GM21360 (cell line): ENCODE results near the gene LRP5.
"Not testable (repeated sequence)": the region's sequence is repeated elsewhere in the genome, so short reads cannot be mapped to it uniquely, and the experiment has no call there.

Experiments
- ATAC-seq: cut with Tn5 transposase; IDR thresholded peaks from one replicate; pipeline ENCODE4 v1.9.1; 2021; ENCODE audit warnings: mild to moderate bottlenecking, moderate library complexity; ENCODE audit not compliant: unreplicated experiment

The LRP5 gene

DNA sequence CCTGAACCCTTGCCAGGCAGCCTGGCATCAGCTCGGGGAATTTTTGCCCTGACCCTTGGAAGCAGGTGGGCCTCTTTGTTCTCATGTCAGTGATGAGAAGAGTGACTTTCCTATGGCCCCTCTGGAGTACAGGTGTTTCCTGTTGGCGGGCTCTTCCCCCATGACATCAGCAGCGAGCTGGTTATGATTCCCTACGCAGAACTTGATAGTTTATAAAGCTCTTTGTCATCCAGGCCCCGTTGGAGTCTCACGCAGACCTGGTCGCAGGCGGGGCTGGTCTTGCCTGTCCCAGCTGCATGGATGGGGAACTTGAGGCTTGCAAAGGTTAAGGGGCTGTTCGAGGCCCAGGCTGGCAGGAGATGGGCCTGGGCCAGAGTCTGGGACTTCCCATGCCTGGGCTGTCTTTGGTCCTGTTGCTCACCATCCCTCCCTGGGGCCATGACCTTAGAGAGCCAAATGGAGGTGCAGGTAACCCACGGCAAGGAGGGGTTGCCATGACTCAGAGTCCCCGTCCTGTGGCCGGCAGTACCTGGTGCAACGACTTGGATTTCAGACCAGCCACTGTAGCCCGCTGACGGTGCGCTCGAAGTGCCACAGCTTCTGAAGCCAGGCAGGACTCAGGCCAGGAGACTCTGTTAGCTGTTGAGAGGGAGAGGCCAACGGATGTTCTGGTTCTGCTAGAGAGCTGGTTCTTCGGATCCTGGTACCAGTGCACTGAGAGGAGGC lies 102.3 kb downstream of the LRP5 start:
- ATAC-seq = no peak

DNA sequence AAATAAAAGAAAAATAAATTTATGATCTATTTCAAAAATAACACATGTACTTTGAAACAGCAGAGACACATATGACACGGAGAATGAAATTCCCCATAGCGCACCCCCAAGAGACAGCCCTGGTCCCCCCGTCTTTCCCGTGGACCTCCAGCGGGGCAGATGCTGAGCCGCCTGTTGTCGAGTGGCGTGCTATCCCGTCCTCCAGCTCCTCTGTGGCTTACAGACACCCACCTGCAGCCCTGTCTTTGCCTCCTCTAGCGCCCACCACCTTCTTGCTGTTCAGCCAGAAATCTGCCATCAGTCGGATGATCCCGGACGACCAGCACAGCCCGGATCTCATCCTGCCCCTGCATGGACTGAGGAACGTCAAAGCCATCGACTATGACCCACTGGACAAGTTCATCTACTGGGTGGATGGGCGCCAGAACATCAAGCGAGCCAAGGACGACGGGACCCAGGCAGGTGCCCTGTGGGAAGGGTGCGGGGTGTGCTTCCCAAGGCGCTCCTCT lies 103.7 kb downstream of the LRP5 start:
- ATAC-seq = no peak

- ATAC-seq = no peak
These were observed 106.3 kb downstream of the LRP5 start for GRCh38 chr11:68418648-68419047.

DNA sequence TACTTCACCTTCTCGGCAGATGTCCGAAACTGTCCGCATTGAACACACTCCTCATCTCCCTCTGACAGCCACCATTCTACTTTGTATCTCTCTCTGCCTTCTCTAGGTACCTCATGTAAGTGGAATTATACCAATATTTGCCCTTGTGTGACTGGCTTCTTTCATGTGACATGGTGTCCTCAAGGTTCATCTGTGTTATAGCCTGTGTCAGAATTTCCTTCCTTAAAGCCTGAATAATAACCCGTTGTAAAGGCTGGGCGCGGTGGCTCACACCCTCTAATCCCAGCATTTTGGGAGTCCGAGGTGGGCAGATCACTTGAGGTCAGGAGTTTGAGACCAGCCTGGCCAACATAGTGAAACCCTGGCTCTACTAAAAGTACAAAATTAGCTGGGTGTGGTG lies 107.8 kb downstream of the LRP5 start:
- ATAC-seq = no peak

- no peak for ATAC-seq
These were observed 111.1 kb downstream of the LRP5 start for GRCh38 chr11:68423481-68423880.

DNA sequence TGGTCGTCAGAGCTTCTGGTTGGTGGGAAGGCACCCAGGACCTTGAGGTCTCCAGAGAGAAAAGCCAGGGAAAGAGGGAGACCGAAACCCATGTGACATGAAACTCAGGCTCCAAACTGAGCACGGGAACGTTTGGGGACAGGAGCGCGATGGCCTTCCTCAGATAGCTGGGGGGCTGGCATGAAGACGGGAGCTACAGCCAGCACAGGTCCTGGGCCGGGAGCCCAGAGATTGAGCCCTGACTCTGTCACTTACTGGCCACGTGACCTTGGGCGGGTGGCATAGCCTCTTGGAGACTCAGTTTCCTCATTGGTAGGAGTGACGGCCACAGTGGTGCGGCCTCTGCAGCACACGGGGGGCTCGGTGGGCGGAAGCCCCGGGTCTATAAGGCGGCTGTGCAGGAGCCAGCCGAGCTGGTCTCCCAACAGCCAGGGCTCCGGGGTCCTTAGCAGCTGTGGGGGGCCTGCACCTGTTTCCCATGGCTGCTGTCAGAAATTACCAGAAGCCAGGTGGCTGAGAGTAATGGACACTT lies 111.8 kb downstream of the LRP5 start:
- no peak for ATAC-seq

DNA sequence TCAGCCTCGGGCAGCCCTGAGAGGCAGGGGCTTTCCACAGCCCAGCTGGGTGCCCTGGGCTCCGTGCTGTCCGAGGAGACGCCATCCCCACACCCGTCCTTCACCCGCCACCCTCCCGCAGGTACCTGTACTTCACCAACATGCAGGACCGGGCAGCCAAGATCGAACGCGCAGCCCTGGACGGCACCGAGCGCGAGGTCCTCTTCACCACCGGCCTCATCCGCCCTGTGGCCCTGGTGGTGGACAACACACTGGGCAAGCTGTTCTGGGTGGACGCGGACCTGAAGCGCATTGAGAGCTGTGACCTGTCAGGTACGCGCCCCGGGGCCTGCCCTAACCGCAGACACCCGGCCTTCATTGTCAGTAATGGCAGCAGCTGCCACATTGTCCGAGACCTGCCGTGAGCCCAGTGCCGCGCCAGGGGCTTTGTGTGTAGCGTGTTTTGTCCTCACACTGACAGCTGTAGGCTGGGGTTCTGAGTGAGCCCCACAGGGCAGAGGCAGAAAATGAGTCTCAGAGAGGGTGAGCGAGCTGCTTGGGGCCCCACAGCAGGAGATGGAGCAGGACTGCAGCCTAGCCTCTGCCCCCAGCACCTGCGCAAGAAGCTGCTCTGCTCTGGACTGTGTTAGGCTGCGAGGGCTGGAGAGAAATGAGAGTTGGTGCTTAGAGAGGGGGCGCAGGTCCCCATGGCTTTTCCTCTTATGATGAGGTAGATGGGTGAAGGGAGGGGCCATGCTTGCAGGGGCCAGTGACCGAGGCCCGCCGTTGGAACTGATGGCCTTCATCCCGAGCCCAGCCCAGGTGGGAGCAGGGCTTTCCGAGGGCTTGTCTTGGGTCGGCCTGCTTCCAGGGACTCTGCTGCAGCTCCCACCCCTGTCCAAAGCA lies 112.8 kb downstream of the LRP5 start:
- no peak for ATAC-seq

DNA sequence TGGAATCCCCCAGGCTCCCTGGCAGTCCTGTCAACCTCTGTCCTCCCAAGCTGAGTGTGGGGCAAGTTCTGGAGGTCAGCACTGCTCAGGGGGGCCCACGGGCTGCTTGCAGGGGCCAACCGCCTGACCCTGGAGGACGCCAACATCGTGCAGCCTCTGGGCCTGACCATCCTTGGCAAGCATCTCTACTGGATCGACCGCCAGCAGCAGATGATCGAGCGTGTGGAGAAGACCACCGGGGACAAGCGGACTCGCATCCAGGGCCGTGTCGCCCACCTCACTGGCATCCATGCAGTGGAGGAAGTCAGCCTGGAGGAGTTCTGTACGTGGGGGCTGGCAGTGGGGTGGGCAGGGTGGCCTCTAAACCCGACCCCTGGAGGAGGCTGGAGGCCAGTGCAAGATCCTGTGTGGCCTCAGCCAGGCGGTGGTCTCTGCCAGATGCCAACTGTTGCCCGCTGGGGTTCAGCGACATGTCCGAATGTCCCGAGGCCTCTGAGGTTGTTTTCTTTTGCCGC lies 113.5 kb downstream of the LRP5 start:
- ATAC-seq = no peak

DNA sequence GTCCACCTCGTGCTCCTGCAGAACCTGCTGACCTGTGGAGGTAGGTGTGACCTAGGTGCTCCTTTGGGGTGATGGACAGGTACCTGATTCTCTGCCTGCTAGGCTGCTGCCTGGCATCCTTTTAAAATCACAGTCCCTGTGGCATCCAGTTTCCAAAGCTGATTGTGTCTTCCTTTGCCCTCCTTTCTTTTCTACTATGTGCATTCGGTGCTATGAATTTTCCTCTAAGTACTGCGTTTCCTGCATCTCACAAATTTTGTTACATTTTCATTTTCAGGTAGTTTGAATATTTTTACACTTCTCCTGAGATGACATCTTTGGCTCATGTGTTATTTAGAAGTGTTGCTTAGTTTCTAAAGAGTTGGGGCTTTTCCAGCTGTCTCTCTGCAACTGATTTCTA lies 117.3 kb downstream of the LRP5 start:
- no peak for ATAC-seq

GRCh38 chr11:68430384-68430783 lies 118.0 kb downstream of the LRP5 start:
- no peak for ATAC-seq

- no peak for ATAC-seq
These were observed 118.4 kb downstream of the LRP5 start for GRCh38 chr11:68430801-68431200.

- ATAC-seq = no peak
These were observed 119.7 kb downstream of the LRP5 start for GRCh38 chr11:68431984-68432645.

DNA sequence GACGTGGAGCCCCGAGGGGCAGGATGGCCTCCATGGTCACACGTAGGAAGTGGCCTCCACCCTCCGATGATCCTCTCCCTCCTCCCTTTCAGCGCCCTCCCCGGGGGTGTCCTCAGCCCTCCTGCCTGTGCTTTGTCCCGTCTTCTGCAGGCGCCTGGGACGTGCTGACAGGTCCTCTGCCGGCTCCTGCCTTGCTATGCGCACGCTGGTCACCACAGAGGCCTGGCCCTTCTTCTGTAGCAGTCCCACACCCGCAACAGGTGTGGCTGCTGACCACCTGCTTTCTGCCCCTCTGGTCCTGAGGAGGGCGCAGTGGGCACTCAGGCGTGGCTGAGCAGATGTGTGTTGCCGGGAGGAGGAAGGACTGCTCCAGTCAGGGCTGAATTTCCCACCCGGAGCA lies 120.5 kb downstream of the LRP5 start:
- no peak for ATAC-seq

GRCh38 chr11:68433541-68433940 lies 121.2 kb downstream of the LRP5 start:
- ATAC-seq = no peak

DNA sequence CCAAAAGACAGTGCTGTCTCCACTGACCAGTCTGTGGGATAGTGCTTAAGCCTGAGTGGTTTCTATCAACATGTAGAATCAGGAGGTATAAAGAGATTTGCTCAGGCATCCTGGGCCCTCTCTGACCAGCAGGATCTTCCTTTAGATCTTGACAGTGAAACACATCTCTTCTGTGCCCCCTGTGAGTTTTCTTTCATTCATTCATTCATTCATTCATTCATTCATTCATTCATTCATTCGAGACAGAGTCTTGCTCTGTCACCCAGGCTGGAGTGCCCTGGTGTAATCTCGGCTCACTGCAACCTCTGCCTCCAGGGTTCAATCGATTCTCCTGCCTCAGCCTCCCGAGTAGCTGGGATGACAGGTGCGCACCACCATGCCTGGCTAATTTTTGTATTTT lies 121.8 kb downstream of the LRP5 start:
- not testable (repeated sequence) for ATAC-seq

- no peak for ATAC-seq
These were observed 123.9 kb downstream of the LRP5 start for GRCh38 chr11:68436162-68436888.

DNA sequence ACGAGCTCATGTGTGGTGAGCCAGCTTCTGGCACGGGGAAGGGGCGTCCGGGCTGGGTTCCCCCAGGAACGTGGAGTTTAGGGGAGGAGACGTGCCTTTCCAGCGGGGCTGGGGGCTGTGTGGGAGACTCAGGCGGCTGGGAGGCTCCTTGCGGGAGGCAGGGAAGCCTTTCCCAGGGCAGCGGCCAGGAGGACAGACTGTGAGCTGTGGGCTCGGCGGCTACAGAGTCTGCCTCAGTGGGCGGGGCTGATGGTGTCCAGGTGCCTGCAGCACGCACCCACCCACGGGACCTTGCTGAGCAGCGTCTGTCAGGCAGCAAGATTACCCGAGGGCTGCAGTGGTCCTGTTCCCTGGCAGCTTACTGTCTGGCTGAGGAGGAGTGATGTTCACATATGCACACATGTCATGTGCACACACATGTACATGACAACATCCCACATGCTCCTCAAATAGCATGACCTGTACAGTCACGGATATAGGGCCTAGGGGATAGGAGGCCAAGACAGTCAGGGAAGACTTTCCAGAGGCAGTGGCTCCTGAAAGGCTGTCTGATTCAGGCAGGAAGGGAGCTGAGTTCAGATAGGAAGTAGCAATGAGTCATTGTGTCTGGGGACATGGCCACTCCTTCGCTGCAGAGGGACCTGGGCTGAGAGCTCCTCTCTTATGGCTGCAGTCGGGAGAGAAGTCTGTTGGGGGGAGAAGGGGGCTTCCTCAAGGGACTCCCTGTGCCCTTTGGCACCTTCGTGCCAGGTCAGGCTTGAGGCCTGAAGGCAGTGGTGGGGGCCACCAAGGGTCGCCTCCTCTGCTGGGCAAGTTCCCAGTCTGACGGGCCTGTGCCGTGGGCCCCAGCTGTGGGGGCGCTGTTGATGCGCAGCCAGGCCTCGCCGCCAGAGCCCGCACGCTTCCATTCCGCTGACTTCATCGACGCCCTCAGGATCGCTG lies 124.9 kb downstream of the LRP5 start:
- ATAC-seq = no peak

GRCh38 chr11:68437927-68438657 lies 125.7 kb downstream of the LRP5 start:
- no peak for ATAC-seq
